HG02943 (cell line): ENCODE results near the gene TMEM144.
A peak's percentile ranks its signal among the peaks of the same experiment; 100 is the strongest.
"Not testable (repeated sequence)": the region's sequence is repeated elsewhere in the genome, so short reads cannot be mapped to it uniquely, and the experiment has no call there.

Source experiments
- ATAC-seq: cut with Tn5 transposase; IDR thresholded peaks from one replicate; pipeline ENCODE4 v1.9.1; 2021; ENCODE audit warnings: mild to moderate bottlenecking, low read depth, moderate library complexity; ENCODE audit not compliant: unreplicated experiment

The TMEM144 gene

DNA sequence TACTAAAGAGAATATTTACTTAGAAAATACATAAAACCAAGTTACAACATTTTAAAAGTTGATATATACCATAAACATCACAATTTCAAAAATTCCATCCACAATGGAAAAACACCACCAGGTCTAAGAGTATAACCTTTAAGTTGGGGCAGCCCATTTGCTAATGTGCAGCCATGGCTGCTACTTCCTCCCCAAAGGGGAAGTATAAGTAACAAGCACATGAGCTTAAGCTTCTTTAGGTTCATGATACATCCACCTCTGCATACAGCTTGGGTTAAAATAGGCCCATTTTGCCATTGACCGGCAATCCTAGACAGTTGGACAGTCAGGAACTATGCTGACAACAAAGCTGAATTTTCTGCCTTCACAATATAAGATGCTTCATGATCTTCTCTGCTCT is 20.9 kb upstream of the TMEM144 start:
- ATAC-seq: no peak

DNA sequence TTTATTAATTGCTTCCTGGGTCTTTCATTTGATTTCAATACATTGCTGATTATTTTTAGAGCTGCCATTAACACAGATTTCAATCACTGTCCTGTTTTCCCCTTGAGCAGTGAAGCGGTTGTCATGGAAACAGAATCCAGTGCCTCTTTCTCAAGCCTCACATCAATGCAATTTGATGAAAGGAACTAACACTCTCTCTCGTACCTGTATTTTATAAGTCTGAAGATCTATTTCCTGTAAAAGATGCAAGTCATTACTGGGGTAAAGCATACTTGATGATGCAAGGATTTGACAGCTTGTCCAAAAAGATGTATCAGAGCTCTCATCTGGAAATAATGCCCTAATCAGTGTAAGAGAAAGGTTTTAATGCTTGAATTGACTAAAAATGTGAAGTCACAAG is 19.6 kb upstream of the TMEM144 start:
- no peak for ATAC-seq

DNA sequence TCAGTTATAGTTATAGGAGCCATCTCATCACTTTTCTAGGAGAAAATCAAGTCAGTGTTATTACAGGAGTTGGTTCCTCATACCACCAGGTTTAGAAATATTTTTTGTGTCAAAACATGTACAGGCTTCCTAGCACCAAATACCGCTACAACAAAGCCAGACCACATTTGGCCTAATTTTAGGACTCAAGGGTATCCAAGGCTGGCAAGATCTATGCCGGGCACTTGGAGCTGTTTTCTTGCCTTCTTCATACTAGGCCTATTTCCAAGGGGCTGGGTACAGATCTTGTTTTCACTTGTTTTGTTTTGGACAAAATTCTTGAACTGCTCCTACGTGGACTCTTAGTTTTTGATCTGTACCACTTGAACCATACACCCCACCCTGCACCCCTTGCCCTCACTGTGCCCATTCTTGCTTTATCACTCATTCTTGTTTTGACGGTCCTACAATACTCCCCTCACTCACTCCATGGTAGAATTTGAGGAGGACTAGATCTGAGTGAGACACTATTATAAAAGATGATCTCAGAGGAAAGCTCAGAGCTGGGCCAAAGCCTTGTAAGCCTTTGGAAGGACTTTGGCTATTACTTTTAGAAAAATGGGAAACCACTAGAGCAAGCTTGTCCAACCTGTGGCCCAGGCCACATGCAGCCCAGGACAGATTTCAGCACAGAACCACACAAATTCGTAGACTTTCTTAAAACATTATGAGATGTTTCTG is 17.7 kb upstream of the TMEM144 start:
- no peak for ATAC-seq

DNA sequence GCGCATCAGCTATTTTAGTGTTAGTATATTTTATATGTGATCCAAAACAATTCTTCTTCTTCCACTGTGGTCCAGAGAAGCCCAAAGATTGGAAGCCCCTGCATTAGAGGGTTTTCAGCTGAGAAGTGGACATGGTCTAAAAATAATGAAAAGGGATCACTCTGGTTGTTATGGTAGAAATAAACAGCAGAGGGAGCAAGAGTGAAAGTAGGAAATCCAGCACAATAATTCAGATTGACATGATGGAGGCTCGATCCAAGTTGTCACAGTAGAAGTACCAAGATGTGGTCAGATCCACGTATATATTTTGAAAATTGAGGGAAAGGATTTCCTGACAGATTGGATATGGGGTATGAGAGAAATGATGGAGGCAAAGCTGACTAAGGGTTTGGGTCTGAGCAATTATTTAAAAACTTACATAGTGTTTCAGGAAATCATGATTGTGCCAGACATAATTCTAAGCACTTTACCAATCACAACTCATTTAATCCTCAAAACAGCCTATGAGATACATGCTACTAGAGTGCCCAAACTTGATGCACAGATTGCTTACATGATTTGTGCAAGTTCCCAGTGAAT is 17.0 kb upstream of the TMEM144 start:
- no peak for ATAC-seq

DNA sequence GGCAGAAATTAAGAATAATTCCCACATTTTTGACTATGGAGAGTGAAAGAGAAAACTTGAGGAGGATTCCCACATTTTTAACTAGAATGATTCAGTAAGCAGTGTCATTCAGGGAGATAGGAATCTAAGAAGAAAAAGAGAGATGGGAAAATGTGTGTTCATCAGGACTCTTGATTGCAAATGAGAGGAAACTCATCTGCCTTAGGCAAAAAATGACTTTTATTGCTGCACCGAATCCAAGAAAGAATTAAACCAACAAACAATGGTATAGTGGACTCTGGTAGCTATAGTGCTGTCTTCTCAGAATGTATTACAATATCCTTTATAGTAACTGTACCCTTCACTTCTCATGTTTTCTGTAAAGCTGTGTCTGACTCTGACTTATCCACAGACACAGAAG is 15.0 kb upstream of the TMEM144 start:
- no peak for ATAC-seq

DNA sequence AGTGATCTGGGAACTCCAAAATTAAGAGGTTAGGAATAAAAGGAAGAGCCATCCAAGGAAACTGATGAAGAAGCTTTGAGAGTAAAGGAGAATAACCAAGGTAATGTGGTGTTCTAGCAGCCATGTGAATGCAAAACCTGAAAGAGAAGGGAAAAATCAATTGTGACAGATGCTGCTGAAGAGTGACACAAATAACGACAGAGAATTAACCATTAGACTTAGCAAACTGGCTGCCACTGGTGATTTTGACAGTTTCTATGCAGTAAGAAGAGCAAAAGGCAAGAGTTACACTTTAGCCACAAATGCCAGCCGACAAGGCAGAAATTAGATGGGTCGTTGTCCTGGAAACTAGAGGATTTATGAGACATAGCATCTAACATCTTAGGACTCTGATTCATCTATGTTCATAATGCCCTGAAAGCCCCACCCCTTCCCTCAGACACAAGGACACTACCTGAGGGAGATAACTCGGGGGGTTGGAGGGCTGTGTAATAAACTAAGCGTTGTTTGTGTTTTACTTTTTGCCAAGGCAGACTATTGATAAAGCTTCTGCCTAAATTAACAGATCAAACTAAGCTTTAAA is 13.0 kb upstream of the TMEM144 start:
- no peak for ATAC-seq

DNA sequence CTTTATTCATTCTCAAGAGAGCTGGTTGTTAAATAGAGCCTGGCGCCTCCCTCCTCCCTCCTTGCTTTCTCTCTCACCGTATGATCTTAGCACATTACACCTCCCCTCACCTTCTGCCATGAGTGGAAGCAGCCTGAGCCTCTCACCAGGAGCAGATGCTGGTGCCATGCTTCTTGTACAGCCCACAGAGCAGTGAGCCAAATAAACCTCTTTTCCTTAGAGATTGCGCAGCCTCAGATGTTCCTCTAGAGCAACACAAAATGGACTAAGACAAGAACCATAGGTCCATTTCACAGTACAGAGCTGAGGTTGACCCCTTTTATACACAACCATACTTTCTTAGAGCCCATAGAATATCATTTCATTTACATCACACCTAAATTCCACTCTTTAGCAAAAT is 10.1 kb upstream of the TMEM144 start:
- no peak for ATAC-seq

DNA sequence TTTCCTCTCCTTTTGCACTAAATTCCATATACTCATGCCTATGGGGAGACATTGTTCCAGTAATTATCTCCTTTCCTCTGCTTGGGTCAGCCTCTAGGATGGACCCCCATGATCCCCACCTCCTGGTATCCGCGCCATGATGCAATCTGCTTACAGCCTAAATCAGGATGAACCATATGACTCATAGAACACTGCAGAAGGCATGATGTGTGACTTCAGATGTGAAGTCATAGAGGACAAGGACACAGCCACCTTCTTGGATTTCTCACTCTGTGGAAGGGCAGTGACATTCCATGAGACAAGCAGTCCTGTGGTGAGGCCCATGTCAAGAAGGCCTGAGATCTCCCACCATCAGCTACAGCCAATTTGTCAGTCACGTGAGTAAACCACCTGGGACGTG is 9.0 kb upstream of the TMEM144 start:
- ATAC-seq: no peak

DNA sequence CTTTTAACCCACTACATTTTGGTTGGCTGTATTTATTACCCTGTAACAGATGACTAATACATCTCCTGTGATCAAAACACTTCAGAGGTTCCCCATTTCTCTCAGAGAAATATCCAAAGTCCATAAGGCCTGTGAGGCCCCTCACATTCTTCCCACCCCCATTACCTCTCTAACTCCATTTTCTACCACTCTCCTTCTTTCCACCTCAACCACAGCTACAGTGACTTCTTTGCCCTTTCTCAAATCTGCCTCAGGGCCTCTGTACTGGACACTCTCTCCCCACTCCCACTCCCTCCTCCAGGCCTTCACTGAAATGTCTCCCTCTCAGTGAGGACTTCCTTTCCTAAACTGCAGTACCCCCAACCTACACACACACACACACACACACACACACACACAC is 8.4 kb upstream of the TMEM144 start:
- no peak for ATAC-seq

DNA sequence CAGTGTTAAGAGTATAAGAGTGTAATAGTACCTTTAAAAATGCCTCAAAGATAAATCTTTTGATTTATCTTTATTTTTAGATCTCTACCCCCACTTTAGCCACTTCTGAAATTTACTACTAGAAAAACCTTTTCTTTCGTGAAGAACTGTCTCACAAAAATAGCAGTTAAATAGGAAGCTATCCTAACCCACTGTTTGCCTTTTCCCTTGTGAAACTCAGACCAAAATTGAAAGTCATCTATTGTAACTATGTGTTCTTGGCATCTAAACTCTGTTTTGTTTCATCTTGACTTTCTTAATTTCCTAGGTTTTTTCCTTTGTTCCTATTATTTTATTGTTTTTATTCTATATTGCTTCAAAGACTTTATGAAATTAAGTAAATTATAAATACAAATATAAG is 7.8 kb upstream of the TMEM144 start:
- no peak for ATAC-seq

DNA sequence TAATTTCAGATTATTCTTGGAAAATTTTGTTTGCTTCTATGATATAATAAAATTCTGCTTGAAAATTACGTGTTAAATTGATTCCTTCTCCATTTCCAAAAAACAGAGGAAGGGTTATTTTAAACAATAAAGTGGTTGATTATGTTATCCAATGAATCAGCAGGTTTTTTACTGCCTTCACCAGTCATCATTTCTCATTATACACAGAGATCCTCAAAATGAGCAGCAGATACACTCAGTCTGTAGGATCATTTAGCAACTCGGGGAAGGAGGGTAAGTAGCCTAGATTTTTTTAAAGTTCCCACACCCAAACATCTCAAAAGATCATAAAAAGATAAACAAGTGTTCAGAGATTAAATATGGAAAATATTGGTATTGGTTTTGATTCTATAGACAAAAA is 6.8 kb upstream of the TMEM144 start:
- no peak for ATAC-seq

DNA sequence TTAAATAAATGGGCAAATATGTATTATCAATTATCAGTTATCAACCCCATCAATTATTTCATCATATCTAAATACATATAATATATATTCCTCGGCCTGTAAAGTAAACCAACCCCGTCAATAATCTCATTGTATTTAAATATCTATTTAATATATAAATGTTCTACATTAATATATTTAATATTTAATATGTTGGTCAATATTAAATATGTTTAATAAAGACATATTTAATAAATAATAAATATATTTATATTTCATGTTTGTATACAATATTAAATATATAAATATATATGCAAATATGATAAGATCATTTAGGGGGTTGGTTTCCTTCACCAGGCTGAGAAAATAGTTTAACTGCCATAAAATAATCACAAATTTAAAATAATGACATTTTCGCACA is 6.4 kb upstream of the TMEM144 start:
- ATAC-seq: no peak

DNA sequence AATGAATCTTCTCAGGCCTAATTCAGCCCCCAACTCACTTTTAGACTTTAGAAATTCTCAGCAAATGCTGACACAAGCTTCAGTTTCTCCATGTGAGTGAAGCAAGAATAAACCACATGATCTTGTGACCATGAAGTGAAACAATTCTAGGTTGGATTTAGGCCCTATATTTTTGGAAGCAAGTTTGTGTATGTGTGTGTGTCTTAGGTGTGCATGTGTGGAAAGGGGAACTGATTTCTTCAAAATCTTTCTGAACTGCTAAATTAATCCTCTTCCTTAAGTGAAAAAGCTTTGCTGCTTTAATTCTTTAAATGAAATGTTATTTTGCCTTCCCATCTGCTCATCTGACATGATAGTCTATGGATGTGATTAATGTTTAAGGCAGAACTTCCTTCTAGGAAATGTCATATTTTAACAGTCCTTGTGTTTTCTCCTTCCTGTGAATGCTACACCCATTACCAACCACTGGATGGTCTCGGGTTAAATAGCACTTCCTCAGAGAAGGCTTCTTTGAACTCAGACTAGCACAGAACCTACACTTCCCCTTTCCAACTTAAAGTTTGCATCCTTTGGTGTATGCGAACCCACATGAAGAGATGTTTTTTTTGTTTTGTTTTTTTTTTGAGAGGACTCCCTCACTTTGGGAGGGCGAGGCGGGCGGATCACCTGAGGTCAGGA is 1.2 kb upstream of the TMEM144 start:
- ATAC-seq: peak; percentile 42

DNA sequence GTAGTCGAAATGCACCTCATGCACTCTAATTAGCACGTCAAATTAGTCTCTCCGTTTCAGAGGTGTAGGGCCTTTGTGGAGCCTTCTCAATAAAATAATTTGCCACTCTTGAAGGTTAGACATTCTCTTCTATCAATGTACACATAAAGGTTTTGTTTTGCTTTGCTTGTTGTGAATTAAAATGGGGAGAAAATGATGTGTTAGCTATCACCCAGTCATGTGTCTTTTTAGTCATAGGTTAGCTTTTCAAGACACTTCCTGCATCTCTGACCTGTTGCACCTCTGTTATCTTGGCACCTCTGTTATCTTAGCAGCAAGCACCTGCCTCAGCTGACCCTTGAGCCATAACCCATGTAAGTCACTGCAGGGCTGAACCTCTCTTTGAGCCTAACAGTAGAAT is 936 bp downstream of the TMEM144 start:
- no peak for ATAC-seq

DNA sequence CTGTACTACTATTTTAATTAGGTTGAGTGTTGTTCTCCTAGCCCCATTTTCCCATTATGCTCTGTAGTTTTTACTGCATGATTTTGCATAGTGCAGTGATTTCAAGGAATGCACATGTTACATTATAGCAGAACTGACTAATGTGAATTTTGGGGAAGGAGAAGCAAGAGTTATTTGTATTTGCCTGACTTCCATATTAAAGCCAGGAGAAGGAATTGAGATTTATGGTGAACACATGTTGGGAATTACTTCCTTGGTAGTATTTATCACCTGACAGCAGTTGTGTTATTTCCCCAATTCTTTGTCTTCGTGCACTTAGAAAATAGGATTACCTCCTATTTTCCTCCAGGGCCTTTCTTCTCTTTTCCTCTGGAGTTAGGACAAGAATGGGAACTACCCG is 3.2 kb downstream of the TMEM144 start:
- ATAC-seq: no peak

DNA sequence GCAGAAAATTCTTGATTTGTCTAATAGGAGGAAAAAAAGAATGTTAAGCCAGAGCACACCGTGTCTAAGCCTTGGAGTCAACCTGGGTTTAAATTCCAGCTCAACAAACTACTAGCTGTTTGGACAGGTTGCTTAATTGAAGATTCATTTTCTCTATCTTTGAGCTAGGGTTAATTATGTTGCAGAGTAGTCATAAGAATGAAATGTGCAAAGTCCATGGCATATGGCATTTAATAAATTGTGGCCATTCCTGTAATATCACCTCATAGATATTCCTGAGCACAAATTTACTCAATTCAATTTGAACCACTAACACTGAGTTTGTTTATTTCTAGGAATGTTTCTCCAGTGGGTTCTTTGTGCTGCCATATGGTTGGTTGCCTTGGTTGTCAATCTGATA is 4.6 kb downstream of the TMEM144 start:
- ATAC-seq: no peak

DNA sequence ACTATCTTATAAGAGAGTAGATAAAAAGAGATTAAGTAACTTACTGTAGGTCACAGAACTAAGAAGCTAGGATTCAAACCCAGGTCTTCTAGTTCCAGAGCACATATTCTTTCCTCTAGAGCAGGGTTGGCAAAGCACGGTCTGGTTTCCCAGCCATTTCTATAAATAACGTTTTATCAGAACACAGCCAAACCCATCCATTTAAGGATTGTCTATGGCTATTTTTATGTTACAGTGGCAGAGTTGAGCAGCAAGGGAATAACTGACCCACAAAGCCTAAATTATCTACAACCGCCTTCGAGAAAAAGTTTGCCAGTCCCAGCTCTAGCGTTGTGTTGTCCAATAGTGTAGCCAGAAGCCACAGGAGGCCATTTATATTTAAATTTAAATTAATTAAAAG is 7.5 kb downstream of the TMEM144 start:
- ATAC-seq: no peak

DNA sequence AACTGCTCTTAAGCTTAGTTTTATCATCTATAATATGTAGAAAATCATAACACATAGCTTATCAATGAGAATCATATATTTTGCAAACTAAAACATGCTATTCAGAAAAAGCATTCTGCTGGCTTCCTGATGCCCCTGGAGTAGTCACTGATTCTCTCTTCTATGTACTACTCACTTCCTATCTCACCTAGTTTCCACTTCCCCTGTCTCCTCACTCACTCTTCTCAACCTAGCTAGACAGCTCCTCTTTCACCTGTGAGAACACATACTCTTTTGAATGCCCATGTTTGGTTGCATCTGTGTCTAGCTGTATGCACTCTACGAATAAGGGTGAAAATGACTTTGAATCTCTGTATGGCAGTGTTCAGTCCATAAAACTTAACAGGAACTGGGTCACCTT is 9.3 kb downstream of the TMEM144 start:
- ATAC-seq: no peak

DNA sequence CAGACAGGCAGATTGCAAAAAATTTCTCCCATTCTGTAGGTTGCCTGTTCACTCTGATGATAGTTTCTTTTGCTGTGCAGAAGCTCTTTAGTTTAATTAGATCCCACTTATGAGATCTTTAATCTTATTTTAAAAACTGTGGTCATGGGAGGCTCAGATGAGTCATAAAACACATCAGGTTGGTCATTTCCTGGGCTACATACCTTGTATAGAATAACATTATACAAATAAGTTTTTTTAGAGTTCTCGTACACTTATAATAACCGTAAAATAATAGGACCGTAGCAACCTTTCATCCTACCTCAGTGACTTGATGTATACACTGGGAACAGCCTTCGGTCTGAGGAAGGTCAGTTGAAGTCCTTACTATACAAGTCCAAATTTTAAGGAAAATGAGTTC is 14.0 kb downstream of the TMEM144 start:
- not testable (repeated sequence) for ATAC-seq

DNA sequence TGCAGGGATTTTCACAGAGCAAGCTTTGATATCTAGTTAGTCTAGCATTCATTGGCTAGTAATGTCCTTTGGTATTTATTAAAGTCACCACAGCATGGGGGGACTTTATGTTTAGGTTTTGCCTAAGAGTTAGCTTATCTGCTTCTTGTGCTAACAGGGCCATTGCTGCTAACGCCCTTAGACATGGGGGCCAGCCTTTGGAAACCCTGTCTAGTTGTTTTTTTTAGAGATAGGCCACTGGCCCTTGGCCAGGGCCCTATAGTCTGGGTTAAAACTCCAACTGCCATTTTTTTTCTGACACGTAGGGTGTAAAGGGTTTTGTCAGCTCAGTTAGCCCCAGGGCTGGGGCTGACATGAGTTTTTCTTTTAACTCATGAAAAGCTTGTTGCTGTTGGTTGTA is 14.7 kb downstream of the TMEM144 start:
- ATAC-seq: not testable (repeated sequence)

DNA sequence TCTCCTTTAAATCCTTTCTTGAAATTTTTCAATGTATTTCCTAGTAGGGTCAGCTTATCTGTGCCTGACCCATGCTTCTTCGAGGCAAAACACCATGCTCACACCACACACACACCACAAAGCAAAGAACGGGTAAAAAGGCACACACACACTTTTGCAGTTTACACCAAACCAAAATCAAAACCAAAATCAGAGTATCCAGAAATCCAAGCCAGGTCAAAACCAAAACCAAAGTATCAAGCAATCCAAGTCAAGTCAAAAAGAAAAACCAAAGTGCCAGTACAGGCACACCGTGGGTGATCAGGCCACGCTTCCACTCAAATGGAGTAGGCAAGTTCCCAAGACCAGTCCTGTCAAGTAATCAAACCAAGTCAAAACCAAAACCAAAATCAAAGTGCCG is 17.6 kb downstream of the TMEM144 start:
- not testable (repeated sequence) for ATAC-seq

DNA sequence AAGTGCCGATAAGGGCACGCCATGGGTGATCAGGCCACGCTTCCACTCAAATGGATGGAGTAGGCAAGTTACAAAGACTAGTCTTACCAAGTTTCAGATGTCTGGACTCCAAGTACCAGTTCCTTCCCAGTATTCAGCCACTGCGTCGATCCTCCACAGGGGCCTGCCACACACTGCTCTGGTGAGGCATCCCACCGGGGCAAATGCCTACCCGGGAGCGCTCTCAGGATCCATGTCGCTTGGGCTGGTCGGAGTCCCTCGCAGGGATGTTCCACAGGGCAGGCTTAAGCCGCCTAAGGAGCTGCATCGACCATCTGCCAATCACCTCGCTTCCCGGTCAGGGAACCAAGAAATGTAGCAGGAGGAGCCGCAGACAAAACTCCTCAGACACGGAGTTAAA is 18.1 kb downstream of the TMEM144 start:
- ATAC-seq: not testable (repeated sequence)
